GM12891 (cell line): ENCODE results near the gene EXOC7.

Experiments used
- PAX5 ChIP-seq: IDR thresholded peaks from 2 replicates; pipeline ENCODE4 v1.6.1; 2011; ENCODE audit warnings: low read length, moderate library complexity, mild to moderate bottlenecking; ENCODE audit not compliant: insufficient read depth, severe bottlenecking
- POLR2A ChIP-seq: IDR thresholded peaks from 2 replicates; pipeline ENCODE4 v1.6.1; 2011; ENCODE audit warnings: low read depth, low read length, control low read depth
- POLR2AphosphoS5 ChIP-seq: IDR thresholded peaks from 2 replicates; pipeline ENCODE4 v1.6.1; 2011; ENCODE audit warnings: low read depth, low read length, control low read depth
- POU2F2 ChIP-seq: IDR thresholded peaks from 2 replicates; pipeline ENCODE4 v1.6.1; 2011; ENCODE audit warnings: low read depth, mild to moderate bottlenecking, control low read depth, low read length, moderate library complexity
- SPI1 ChIP-seq: IDR thresholded peaks from 2 replicates; pipeline ENCODE4 v1.6.1; 2011; ENCODE audit warnings: low read depth, low read length, control low read depth
- TAF1 ChIP-seq: IDR thresholded peaks from 2 replicates; pipeline ENCODE4 v1.6.1; 2011; ENCODE audit warnings: low read depth, low read length, control low read depth

DNA sequence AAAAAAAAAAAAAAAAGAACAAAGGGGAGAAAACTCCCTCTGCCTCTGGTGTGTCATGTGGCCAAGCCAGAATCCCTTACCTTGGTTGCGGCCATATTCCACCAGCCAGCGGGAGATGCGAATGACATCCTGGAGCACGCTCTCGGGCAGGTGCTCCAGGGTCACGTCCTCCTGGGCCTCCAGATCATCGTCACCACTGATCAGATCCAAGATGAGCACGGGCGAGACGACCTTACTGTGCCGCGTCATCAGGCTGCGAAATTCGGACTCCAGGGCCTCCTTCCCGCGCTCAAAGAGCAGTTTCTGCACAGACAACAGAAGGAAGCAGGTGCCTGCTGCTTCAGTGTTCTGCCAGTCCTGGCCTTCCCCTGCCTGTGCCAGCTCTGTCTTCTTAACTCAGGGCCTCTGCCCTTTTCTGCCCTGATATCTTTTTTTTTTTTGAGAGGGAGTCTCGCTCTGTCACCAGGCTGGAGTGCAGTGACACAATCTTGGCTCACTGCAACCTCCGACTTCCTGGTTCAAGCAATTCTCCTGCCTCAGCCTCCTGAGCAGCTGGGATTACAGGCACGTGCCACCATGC lies 5.8 kb downstream of the EXOC7 start:
- no peak for TF ChIP-seq POLR2A
- TF ChIP-seq SPI1: no peak
- TF ChIP-seq POLR2AphosphoS5: no peak
- no peak for TF ChIP-seq TAF1
- TF ChIP-seq PAX5: no peak
- no peak for TF ChIP-seq POU2F2
